Lower lobe of right lung (tissue), 2 donors: ENCODE results near the gene GAN. TPM values are rescaled to one million over a fixed set of nuclear protein-coding genes. Genes with fewer than 3 reads are reported as not detected.

ENCODE experiments used
- ATAC-seq, 2 donors: fragments of 200-7000 bp; cut with Tn5 transposase; one replicate each; pipeline ENCODE4 v1.9.1; 2020 to 2022; ENCODE audit warnings: mild to moderate bottlenecking in 2 of 2, moderate library complexity in 2 of 2
- DNase-seq: peaks from one replicate; pipeline ENCODE4 v3.0.0-alpha.2; 2020
- H3K27ac ChIP-seq: fragments of 200-600 bp; one replicate; pipeline ENCODE4 v1.8.0; 2022
- H3K27me3 ChIP-seq: fragments of 200-600 bp; one replicate; pipeline ENCODE4 v1.8.0; 2022; ENCODE audit warnings: low read depth
- H3K36me3 ChIP-seq: fragments of 200-600 bp; one replicate; pipeline ENCODE4 v1.8.0; 2022; ENCODE audit warnings: mild to moderate bottlenecking
- H3K4me1 ChIP-seq: fragments of 200-600 bp; one replicate; pipeline ENCODE4 v1.8.0; 2022
- H3K4me3 ChIP-seq: fragments of 200-600 bp; one replicate; pipeline ENCODE4 v1.8.0; 2022; ENCODE audit warnings: mild to moderate bottlenecking
- H3K9me3 ChIP-seq: fragments of 200-600 bp; one replicate; pipeline ENCODE4 v1.8.0; 2022
- CTCF ChIP-seq: fragments of 200-600 bp; IDR thresholded peaks from one replicate; pipeline ENCODE4 v1.8.0; 2022; ENCODE audit warnings: antibody characterized with exemption, mild to moderate bottlenecking
- intact Hi-C: fragments of 100-400 bp; cut with DNase I; formaldehyde crosslinking; loops from one replicate; pipeline ENCODE4 v1.11.0; 2022
- total RNA-seq: library from RNA; stranded (reverse); fragmentation: NEBNext Ultra II Directional; extraction: Animal tissue kit (Norgen Biotek cat#: 25700); gene quantifications from one replicate; pipeline ENCODE4 v1.2.1, GENCODE V29; 2021
- donor health status: DM: no; HTN: yes; CAD: no; lungs with severe emphysema.

Gene GAN
- total RNA-seq, 1 donor from 2014 or later: 6.5 TPM

- no peak for ATAC-seq
- H3K27me3 ChIP-seq: no peaks in the 10 kb centered on the region
- no peaks in the 10 kb centered on the region for H3K36me3 ChIP-seq
- intact Hi-C loops: no loop called here
- no peak for DNase-seq
- no peak overlapping the region for H3K4me3 ChIP-seq
- H3K9me3 ChIP-seq: no peaks in the 10 kb centered on the region
- H3K27ac ChIP-seq: no peak overlapping the region
- H3K4me1 ChIP-seq: no peaks in the 10 kb centered on the region
- TF ChIP-seq CTCF: no peak
Observed at GRCh38 chr16:81273223-81273950, 41.4 kb upstream of the GAN start.

- no peak for DNase-seq
- Histone ChIP-seq H3K4me1 (no peaks in the 10 kb centered on the region), H3K27me3 (no peaks in the 10 kb centered on the region), H3K4me3 (no peak overlapping the region), H3K9me3 (no peaks in the 10 kb centered on the region), H3K27ac (no peak overlapping the region), H3K36me3 (no peaks in the 10 kb centered on the region)
- intact Hi-C loops: no loop called here
- no peak for ATAC-seq
- TF ChIP-seq CTCF: no peak
Observed at GRCh38 chr16:81275064-81275532, 39.7 kb upstream of the GAN start.

DNA sequence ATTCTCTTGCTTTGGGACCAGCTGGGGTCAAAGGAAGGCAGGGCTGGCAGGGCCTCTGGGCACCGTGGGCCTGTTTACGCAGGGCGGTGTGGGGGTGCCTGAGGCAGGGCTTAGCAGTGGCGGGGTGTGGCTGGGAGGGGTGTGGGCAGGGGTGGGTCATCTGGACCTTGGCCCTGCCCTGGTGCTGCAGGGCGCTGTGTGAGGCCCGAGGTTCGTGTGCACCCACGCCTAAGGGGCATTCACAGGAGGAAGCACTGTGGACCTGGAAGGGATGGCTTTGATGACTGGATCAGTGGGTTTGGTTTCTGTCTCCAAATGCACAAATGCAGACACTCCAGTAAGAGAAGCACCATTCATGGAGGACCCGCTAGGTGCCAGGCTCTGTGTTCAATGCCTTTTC, 39.0 kb upstream of the GAN start:
- TF ChIP-seq CTCF: no peak
- Histone ChIP-seq H3K9me3 (no peaks in the 10 kb centered on the region), H3K27me3 (no peaks in the 10 kb centered on the region), H3K4me1 (no peaks in the 10 kb centered on the region), H3K36me3 (no peaks in the 10 kb centered on the region), H3K4me3 (no peak overlapping the region), H3K27ac (no peak overlapping the region)
- intact Hi-C loops: no loop called here
- no peak for DNase-seq
- peak in 1 of 2 donors; percentile 19 for ATAC-seq

- TF ChIP-seq CTCF: no peak
- ATAC-seq (no peak), DNase-seq (no peak)
- Histone ChIP-seq H3K9me3 (no peaks in the 10 kb centered on the region), H3K27me3 (no peaks in the 10 kb centered on the region), H3K4me3 (no peak overlapping the region), H3K36me3 (no peaks in the 10 kb centered on the region), H3K4me1 (no peaks in the 10 kb centered on the region), H3K27ac (no peak overlapping the region)
- intact Hi-C loops: no loop called here
Observed at GRCh38 chr16:81276323-81276722, 38.4 kb upstream of the GAN start.

GRCh38 chr16:81277541-81278080, 37.2 kb upstream of the GAN start:
- ATAC-seq (peak; percentile 23 to 74), DNase-seq (no peak)
- intact Hi-C loops: no loop called here

More at GRCh38 chr16:81277541-81278080, 37.2 kb upstream of the GAN start:
- Histone ChIP-seq H3K4me3 (no peak overlapping the region), H3K4me1 (no peaks in the 10 kb centered on the region), H3K36me3 (no peaks in the 10 kb centered on the region), H3K9me3 (no peaks in the 10 kb centered on the region), H3K27ac (no peak overlapping the region), H3K27me3 (no peaks in the 10 kb centered on the region)
- TF ChIP-seq CTCF: no peak
